ENCODE data around the gene SMPD3. TPM values are rescaled to one million over a fixed set of nuclear protein-coding genes. Genes with fewer than 3 reads are reported as not detected.

Gene SMPD3
- polyA plus RNA-seq, 3 donors from 2014 or later = 4.2 to 9.8 (median 7.5) TPM

Other genes with a start within 250 kb of the SMPD3 start
- gene ESRP2, start 212.4 kb downstream of the SMPD3 start, polyA plus RNA-seq = under 1 TPM in 1 of 3 donors, not detected in 2; 0.45 TPM
- gene PLA2G15, start 203.1 kb downstream of the SMPD3 start, polyA plus RNA-seq = 10 to 100 TPM in 1 of 3 donors, 1 to 10 TPM in 2; 4.8 to 10.7 (median 9.0) TPM
- 10 to 100 TPM in 1 of 3 donors, 1 to 10 TPM in 2; 1.9 to 12.8 (median 6.0) TPM for gene SLC7A6, start 184.0 kb downstream of the SMPD3 start, polyA plus RNA-seq
- 10 to 100 TPM; 22.7 to 31.2 (median 24.4) TPM for gene SLC7A6OS, start 137.6 kb downstream of the SMPD3 start, polyA plus RNA-seq
- gene PRMT7, start 137.5 kb downstream of the SMPD3 start, polyA plus RNA-seq = 10 to 100 TPM; 30.8 to 51.8 (median 44.2) TPM
- 10 to 100 TPM; 13.1 to 14.9 (median 14.0) TPM for gene ZFP90, start 90.8 kb upstream of the SMPD3 start, polyA plus RNA-seq
- gene CDH3, start 196.8 kb upstream of the SMPD3 start, polyA plus RNA-seq = not detected